T-helper 1 cell treated with Interleukin-12 subunit alpha and Interleukin-12 subunit beta and Interleukin-4 antibody, amounts not matched to agents 30 μg/mL and 1 μg/mL, for 36 hours (primary cell): ENCODE data around the gene SYK.
"Not testable (repeated sequence)": the region's sequence is repeated elsewhere in the genome, so short reads cannot be mapped to it uniquely, and the experiment has no call there.

Experiments used
- H3K27ac Mint-ChIP-seq: one replicate; pipeline ENCODE4 v1.8.0; 2021; ENCODE audit warnings: mild to moderate bottlenecking, mixed read lengths
- H3K27me3 Mint-ChIP-seq: one replicate; pipeline ENCODE4 v1.8.0; 2021; ENCODE audit warnings: low read depth, mixed read lengths
- H3K36me3 Mint-ChIP-seq: one replicate; pipeline ENCODE4 v1.8.0; 2021; ENCODE audit warnings: low read depth, mixed read lengths
- H3K4me1 Mint-ChIP-seq: one replicate; pipeline ENCODE4 v1.8.0; 2021; ENCODE audit warnings: low read depth, mixed read lengths
- H3K4me3 Mint-ChIP-seq: one replicate; pipeline ENCODE4 v1.8.0; 2021; ENCODE audit warnings: mild to moderate bottlenecking, moderate library complexity, mixed read lengths
- H3K9me3 Mint-ChIP-seq: one replicate; pipeline ENCODE4 v1.8.0; 2021; ENCODE audit warnings: mixed read lengths

SYK gene

DNA sequence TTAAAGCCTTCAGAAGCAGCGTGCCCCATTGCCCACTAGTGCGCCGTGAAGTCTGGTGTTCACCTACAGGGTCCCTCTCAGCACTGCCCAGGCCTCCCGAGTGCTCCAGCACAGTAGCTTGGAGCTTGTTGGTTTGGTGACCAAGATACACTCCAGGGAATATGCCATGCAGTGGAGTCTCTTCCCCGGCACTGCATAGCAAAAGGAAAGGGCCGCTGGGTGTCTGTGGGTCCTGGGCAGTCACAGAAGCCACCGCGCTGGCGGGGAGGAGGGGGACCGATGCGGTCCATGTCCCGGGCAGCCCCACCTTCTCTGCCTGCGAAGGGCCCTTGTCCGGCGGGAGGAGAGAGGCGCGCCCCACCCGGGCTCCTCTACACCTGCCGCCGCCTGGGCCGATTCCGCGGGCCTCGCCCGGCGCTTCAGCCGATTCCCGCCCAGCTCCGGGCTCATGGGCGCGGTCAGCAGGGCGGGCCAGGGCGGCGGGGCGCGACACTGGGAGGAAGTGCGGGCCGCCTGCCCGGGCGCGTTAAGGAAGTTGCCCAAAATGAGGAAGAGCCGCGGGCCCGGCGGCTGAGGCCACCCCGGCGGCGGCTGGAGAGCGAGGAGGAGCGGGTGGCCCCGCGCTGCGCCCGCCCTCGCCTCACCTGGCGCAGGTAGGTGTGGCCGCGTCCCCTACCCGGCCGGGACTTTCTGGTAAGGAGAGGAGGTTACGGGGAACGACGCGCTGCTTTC is at the start of gene SYK:
Gene SYK, plus strand, starts transcription at position 579 of the 732 bp plus-strand sequence. CDS start 42,080 bp downstream, outside the sequence.
- peak within 1 kb of the TSS; percentile 44 for H3K4me3 Mint-ChIP-seq
- H3K27me3 Mint-ChIP-seq = peaks cover 90% of the 10 kb centered on the region
- no peak within 1 kb of the TSS for H3K27ac Mint-ChIP-seq
- H3K36me3 Mint-ChIP-seq = no peaks in the 10 kb centered on the region
- peaks cover 5% of the 10 kb centered on the region for H3K4me1 Mint-ChIP-seq
- no peaks in the 10 kb centered on the region for H3K9me3 Mint-ChIP-seq

DNA sequence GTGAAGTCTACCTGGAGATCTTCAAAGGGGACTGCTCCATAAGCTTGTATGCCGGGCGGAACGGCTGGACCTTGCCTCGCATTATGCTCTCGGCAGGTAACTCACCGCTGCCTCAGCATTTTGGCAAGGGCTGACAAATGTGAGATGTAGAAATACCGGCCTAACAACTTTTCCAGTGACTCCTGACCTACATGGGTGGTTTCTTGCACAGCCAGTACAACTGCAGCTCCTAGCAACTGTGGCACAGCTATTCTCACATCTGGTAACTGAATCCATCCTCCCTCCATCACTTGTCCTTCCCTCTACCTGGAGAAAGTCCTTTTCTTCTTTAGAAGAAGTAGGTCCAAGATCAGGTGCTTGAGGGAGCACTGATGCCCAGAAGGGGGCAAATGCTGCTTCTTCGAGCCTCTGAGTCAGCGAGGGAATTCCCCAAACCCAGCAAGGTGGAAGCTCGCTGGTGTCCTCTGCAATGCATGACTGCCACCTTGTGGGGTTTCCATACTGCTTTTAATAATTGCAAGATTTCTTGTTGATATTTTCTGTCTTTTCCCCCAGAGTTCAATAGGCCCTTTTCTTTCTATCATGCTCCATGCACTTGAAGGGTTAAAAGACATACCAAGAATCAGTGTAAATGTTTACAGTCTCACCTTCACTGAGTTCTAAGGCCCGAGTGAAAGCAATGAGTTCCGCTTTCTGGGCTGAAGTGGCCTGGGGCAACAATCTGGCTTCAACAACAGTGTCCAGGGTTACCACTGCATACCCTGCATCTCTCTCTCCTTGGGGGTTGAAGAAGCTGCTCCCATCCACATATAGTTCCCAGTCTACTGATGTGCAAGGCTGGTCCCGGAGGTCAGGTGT is 45.9 kb upstream of the SYK start:
- H3K36me3 Mint-ChIP-seq, H3K27me3 Mint-ChIP-seq, H3K4me3 Mint-ChIP-seq, H3K4me1 Mint-ChIP-seq, H3K9me3 Mint-ChIP-seq, H3K27ac Mint-ChIP-seq: not testable (repeated sequence)

DNA sequence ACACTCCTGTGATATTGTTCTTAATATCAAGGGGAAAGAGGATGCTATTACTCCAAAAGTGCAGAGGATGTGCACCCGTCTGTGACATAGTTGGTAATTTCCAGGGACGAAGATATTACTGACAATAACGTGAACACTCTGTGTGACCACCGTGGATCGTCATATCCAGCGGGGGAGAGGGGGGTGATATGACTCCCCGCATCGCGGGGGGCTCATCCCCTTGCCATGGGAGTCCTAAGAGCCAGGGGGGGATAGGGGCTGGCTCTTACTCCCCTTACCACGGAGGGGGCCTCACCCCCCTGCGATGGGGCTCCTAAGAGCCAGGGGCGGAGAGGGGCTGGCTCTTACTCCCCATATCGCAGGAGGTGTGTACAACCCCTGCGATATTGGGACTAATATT is 41.0 kb upstream of the SYK start:
- H3K27me3 Mint-ChIP-seq, H3K27ac Mint-ChIP-seq, H3K4me3 Mint-ChIP-seq, H3K36me3 Mint-ChIP-seq, H3K4me1 Mint-ChIP-seq, H3K9me3 Mint-ChIP-seq: not testable (repeated sequence)

- H3K27ac Mint-ChIP-seq = no peak overlapping the region
Measured at GRCh38 chr9:90766731-90767130, 34.9 kb upstream of the SYK start.

GRCh38 chr9:90767523-90768100 is 34.0 kb upstream of the SYK start:
- Mint-ChIP-seq H3K9me3 (peaks cover 16% of the 10 kb centered on the region), H3K36me3 (no peaks in the 10 kb centered on the region), H3K27me3 (peaks cover 6% of the 10 kb centered on the region), H3K27ac (no peak overlapping the region), H3K4me1 (no peaks in the 10 kb centered on the region), H3K4me3 (no peak overlapping the region)

More at GRCh38 chr9:90766731-90767130, 34.9 kb upstream of the SYK start:
- no peaks in the 10 kb centered on the region for H3K36me3 Mint-ChIP-seq
- H3K9me3 Mint-ChIP-seq = peaks cover 16% of the 10 kb centered on the region
- no peak overlapping the region for H3K4me3 Mint-ChIP-seq
- no peaks in the 10 kb centered on the region for H3K4me1 Mint-ChIP-seq
- H3K27me3 Mint-ChIP-seq = peaks cover 6% of the 10 kb centered on the region

GRCh38 chr9:90770182-90770738 is 31.4 kb upstream of the SYK start:
- Mint-ChIP-seq H3K4me3 (no peak overlapping the region), H3K27me3 (peaks cover 6% of the 10 kb centered on the region), H3K9me3 (peaks cover 16% of the 10 kb centered on the region), H3K4me1 (no peaks in the 10 kb centered on the region), H3K36me3 (no peaks in the 10 kb centered on the region), H3K27ac (no peak overlapping the region)

GRCh38 chr9:90770927-90771326 is 30.7 kb upstream of the SYK start:
- H3K9me3 Mint-ChIP-seq = peaks cover 16% of the 10 kb centered on the region
- H3K27me3 Mint-ChIP-seq = peaks cover 6% of the 10 kb centered on the region
- no peaks in the 10 kb centered on the region for H3K36me3 Mint-ChIP-seq
- H3K4me1 Mint-ChIP-seq = no peaks in the 10 kb centered on the region
- no peak overlapping the region for H3K27ac Mint-ChIP-seq
- H3K4me3 Mint-ChIP-seq = no peak overlapping the region

- Mint-ChIP-seq H3K27me3 (peaks cover 6% of the 10 kb centered on the region), H3K4me1 (no peaks in the 10 kb centered on the region), H3K27ac (no peak overlapping the region), H3K4me3 (no peak overlapping the region), H3K36me3 (no peaks in the 10 kb centered on the region), H3K9me3 (peaks cover 7% of the 10 kb centered on the region)
Measured at GRCh38 chr9:90772386-90772785, 29.2 kb upstream of the SYK start.

DNA sequence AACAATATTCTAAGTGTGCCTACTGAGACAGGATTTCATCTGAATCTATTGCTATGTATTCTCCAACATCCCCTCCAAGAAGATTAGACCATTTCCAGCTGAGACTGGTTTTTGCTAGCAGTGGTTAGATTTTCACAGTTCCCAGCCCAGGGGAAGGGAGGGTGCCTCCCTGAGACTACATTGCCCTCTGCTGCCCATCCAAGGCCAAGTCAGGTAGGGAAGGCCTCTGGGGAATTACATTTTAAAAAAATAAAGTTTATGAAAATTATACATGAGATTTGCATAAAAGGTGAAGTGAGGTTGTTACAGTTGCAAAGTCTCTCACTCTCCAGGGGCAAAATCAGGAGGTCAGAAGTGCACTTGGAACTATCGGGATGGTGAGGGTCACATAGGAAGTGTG is 28.0 kb upstream of the SYK start:
- H3K4me3 Mint-ChIP-seq = no peak overlapping the region
- H3K4me1 Mint-ChIP-seq = no peaks in the 10 kb centered on the region
- H3K9me3 Mint-ChIP-seq = no peaks in the 10 kb centered on the region
- no peak overlapping the region for H3K27ac Mint-ChIP-seq
- H3K27me3 Mint-ChIP-seq = peaks cover 13% of the 10 kb centered on the region
- no peaks in the 10 kb centered on the region for H3K36me3 Mint-ChIP-seq

DNA sequence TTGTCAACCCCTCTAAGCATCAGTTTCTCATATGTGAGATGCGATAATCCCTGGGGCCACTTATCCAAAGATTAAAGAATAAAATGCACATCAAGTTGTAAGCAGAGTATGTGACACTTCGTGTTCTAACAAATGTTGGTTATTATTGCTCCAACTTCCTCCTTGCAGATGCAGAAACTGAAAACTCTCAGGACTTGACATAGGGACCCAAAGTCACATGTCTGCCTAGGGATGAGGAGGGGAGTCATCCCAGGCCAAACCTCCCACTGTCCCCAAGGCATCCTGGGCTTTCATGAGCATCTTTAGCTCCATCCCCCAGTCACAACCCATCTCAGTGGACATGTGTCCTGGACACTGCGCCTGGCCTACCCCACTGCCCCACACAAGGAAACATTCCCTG is 27.5 kb upstream of the SYK start:
- no peaks in the 10 kb centered on the region for H3K36me3 Mint-ChIP-seq
- H3K4me1 Mint-ChIP-seq = no peaks in the 10 kb centered on the region
- peaks cover 13% of the 10 kb centered on the region for H3K27me3 Mint-ChIP-seq
- no peaks in the 10 kb centered on the region for H3K9me3 Mint-ChIP-seq
- H3K27ac Mint-ChIP-seq = no peak overlapping the region
- no peak overlapping the region for H3K4me3 Mint-ChIP-seq

DNA sequence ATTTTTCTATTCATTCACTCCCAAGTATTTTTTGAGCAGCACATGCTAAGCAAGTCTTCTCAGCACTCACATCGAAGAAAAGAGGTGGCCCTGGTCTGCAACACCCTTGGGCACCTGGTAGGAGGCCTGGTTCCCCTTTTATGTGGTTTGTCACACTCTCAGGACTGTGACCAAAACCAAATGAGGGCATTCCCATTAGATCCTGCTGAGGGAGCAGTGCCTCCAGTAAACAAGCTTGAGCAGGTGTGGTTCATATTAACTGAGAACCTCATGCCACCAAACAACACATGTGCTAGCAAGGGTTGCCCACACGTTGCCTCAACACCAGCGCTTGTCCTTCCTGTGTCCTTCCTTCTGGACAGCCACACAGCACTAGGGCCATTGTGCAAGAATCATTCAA is 26.9 kb upstream of the SYK start:
- Mint-ChIP-seq H3K9me3 (no peaks in the 10 kb centered on the region), H3K36me3 (no peaks in the 10 kb centered on the region), H3K27me3 (peaks cover 13% of the 10 kb centered on the region), H3K4me1 (no peaks in the 10 kb centered on the region), H3K27ac (no peak overlapping the region), H3K4me3 (no peak overlapping the region)

GRCh38 chr9:90775657-90776056 is 26.0 kb upstream of the SYK start:
- H3K4me3 Mint-ChIP-seq = no peak overlapping the region

DNA sequence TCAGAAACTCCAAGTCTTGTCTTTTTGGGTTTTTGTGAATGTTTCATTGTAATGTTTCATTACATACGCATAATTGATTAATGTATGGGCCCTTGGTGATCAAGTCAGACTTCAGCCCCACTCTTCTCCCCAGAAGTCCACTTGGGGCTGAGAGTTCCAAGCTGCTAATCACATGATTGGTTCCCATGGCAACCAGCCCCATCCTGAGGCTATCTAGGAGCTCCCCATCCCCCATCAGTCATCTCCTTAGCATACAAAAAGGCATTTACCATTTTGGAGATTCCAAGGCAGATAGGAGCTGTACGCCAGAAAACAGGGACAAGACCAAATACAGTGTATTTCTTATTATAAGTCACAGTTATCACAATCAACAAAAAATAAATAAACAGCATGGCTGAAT is 22.9 kb upstream of the SYK start:
- Mint-ChIP-seq H3K27me3 (peaks cover 11% of the 10 kb centered on the region), H3K4me1 (no peaks in the 10 kb centered on the region), H3K36me3 (no peaks in the 10 kb centered on the region), H3K4me3 (no peak overlapping the region), H3K9me3 (no peaks in the 10 kb centered on the region), H3K27ac (no peak overlapping the region)

More at GRCh38 chr9:90775657-90776056, 26.0 kb upstream of the SYK start:
- Mint-ChIP-seq H3K4me1 (no peaks in the 10 kb centered on the region), H3K27me3 (peaks cover 7% of the 10 kb centered on the region), H3K27ac (no peak overlapping the region), H3K9me3 (no peaks in the 10 kb centered on the region), H3K36me3 (no peaks in the 10 kb centered on the region)

- no peaks in the 10 kb centered on the region for H3K4me1 Mint-ChIP-seq
Measured at GRCh38 chr9:90783552-90783951, 18.1 kb upstream of the SYK start.

More at GRCh38 chr9:90783552-90783951, 18.1 kb upstream of the SYK start:
- Mint-ChIP-seq H3K27ac (no peak overlapping the region), H3K4me3 (no peak overlapping the region), H3K9me3 (no peaks in the 10 kb centered on the region), H3K27me3 (peaks cover 20% of the 10 kb centered on the region), H3K36me3 (no peaks in the 10 kb centered on the region)
